NT2/D1 (cell line): Measurements from ENCODE around the gene OR2AG1.

Experiments
- YY1 ChIP-seq: IDR thresholded peaks from 2 replicates; pipeline ENCODE4 v1.6.1; 2011; ENCODE audit not compliant: insufficient read length, insufficient read depth
- ZNF274 ChIP-seq: IDR thresholded peaks from 2 replicates; pipeline ENCODE4 v1.6.1; 2011; ENCODE audit warnings: mild to moderate bottlenecking, low read depth, low read length

DNA sequence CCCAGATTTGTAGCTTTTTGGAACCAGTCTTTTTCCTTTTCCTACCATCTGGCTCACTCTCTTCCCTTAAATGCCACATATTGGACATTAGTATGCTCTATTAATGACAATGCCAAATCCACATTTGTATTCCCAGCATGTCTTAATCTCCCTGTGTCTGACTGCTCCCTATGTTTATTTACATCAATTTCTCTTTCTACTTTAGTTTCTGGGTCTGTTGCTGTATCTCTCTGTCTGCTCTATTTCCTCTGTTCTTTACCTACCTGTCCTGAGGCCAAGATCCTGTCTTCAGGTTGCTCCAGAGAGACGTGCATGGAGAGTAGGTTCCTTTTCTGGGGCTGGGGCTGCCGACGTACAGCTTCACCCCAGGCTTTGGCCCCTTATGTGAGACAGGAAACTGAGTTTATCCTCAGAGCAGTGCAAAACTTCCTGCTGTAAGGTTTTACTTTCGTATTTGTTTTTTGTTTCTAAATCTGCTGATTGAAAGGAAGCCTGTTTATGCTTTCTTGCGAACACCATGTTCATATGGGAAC is 36.7 kb upstream of the OR2AG1 start:
- TF ChIP-seq ZNF274 (no peak), YY1 (no peak)
